Osteocyte (in vitro differentiated cells): ENCODE data around the gene YWHAH. TPM values are rescaled to one million over a fixed set of nuclear protein-coding genes. Genes with fewer than 3 reads are reported as not detected.

Source experiments
- DNase-seq: peaks from one replicate; pipeline ENCODE4 v3.0.0; 2021; ENCODE audit warnings: mixed read lengths; ENCODE audit not compliant: unreplicated experiment; ENCODE audit errors: extremely low spot score
- H3K27ac Mint-ChIP-seq: one replicate; pipeline ENCODE4 v1.8.0; 2021; ENCODE audit warnings: mild to moderate bottlenecking, mixed read lengths; ENCODE audit not compliant: unreplicated experiment
- H3K27me3 Mint-ChIP-seq: one replicate; pipeline ENCODE4 v1.8.0; 2021; ENCODE audit warnings: mixed read lengths; ENCODE audit not compliant: unreplicated experiment
- H3K36me3 Mint-ChIP-seq: one replicate; pipeline ENCODE4 v1.8.0; 2021; ENCODE audit warnings: mixed read lengths; ENCODE audit not compliant: unreplicated experiment
- H3K4me1 Mint-ChIP-seq: one replicate; pipeline ENCODE4 v1.8.0; 2021; ENCODE audit warnings: mixed read lengths; ENCODE audit not compliant: unreplicated experiment
- H3K4me3 Mint-ChIP-seq: one replicate; pipeline ENCODE4 v1.8.0; 2021; ENCODE audit warnings: mild to moderate bottlenecking, moderate library complexity, mixed read lengths; ENCODE audit not compliant: unreplicated experiment
- H3K9me3 Mint-ChIP-seq: one replicate; pipeline ENCODE4 v1.8.0; 2021; ENCODE audit warnings: mixed read lengths; ENCODE audit not compliant: unreplicated experiment
- total RNA-seq: library from RNA; stranded (reverse); gene quantifications from 2 replicates; pipeline ENCODE4 v1.2.1, GENCODE V29; 2021
- TF ChIP-seq, protein P1 (sequence below): fragments of 200-600 bp; sonication (generic); IDR thresholded peaks from 2 replicates; pipeline ENCODE4 v1.5.0; 2021; ENCODE audit warnings: antibody characterized with exemption, mild to moderate bottlenecking, moderate library complexity

Gene YWHAH
- total RNA-seq, 1 donor from 2014 or later: 150 TPM

DNA sequence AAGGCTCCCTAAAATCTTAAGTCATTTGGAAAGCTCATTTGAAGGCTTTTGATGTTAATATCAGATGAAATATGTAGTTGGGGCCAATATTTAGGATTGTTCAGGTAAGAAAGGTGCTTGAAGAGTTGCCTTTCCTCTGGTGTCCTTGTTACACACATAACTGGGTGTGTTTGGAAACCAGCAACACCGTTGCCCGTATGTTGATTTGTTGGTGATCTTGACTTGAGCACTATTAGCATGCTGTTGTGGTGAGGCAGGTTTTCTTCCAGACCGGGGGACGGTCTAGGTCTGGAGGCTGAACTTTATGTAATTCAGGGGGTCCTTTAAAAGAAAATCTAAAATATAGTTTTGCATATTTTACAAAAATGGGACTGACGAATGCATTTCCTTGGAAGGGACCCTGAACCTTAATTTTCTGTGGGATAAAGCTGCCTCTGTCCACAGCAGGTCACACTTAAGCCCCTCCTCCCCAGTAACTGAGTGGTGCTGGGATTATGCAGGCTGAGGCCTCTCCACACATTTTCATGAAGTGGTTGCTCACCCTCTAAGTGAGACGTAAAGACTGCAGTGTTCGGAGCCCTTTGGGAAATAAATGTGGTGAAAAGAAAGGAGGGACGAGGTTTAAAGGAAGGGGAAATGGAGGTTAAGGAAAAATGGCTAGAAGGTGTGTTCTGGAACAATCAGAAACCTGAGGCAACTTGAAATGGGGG is 1.8 kb downstream of the YWHAH start:
- DNase-seq: no peak
- no peaks in the 10 kb centered on the region for H3K27me3 Mint-ChIP-seq
- TF ChIP-seq, protein P1, sequence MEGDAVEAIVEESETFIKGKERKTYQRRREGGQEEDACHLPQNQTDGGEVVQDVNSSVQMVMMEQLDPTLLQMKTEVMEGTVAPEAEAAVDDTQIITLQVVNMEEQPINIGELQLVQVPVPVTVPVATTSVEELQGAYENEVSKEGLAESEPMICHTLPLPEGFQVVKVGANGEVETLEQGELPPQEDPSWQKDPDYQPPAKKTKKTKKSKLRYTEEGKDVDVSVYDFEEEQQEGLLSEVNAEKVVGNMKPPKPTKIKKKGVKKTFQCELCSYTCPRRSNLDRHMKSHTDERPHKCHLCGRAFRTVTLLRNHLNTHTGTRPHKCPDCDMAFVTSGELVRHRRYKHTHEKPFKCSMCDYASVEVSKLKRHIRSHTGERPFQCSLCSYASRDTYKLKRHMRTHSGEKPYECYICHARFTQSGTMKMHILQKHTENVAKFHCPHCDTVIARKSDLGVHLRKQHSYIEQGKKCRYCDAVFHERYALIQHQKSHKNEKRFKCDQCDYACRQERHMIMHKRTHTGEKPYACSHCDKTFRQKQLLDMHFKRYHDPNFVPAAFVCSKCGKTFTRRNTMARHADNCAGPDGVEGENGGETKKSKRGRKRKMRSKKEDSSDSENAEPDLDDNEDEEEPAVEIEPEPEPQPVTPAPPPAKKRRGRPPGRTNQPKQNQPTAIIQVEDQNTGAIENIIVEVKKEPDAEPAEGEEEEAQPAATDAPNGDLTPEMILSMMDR: no peak
- peaks cover 7% of the 10 kb centered on the region for H3K36me3 Mint-ChIP-seq
- H3K9me3 Mint-ChIP-seq: no peaks in the 10 kb centered on the region
- H3K27ac Mint-ChIP-seq: no peak overlapping the region
- no peak overlapping the region for H3K4me3 Mint-ChIP-seq
- H3K4me1 Mint-ChIP-seq: peaks cover 25% of the 10 kb centered on the region

DNA sequence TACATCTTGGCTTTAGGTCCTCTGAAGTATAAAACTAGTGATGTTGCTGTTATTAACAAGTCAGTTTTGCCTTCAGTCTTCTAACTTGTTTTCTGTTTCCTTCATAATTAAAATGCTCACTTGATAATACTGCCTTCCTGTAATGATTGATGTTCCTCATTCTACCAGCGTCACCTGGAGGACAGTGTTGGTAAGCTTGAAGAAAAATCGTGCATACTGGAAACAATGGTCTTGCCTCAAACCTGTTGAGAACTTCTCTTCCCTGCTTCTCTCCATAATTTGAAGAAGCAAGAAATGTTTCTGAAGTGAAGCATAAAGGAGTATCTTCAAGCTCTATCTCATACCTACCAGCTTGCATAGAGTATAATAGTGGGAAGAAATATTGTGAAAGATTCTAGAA is 3.0 kb downstream of the YWHAH start:
- TF ChIP-seq, protein P1: peak; percentile 50
- Mint-ChIP-seq H3K9me3 (no peaks in the 10 kb centered on the region), H3K4me1 (peaks cover 37% of the 10 kb centered on the region), H3K36me3 (peaks cover 11% of the 10 kb centered on the region), H3K27ac (peak overlapping the region; percentile 69), H3K27me3 (no peaks in the 10 kb centered on the region), H3K4me3 (peak overlapping the region; percentile 19)
- DNase-seq: no peak

DNA sequence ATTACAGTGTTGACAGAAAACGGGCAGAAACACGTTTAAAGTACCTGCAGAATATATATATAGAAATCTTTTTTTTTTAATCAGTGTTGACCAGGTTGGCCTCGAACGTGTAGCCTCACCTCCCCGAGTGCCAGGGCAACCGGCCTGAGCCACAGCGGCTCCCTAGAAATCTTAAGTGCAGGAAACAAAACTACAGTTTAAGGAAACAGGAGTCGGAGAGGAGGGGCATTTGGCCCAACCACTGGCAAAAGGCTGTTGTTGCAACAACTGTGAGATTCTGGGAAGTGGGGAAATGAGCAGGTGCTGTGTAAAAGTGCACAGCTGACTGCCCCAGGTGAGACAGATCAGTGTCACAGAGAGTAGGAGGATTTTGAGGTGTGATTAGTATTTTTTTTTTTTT is 3.7 kb downstream of the YWHAH start:
- no peak for DNase-seq
- peaks cover 11% of the 10 kb centered on the region for H3K36me3 Mint-ChIP-seq
- H3K9me3 Mint-ChIP-seq: no peaks in the 10 kb centered on the region
- no peaks in the 10 kb centered on the region for H3K27me3 Mint-ChIP-seq
- peak overlapping the region; percentile 42 for H3K27ac Mint-ChIP-seq
- no peak overlapping the region for H3K4me3 Mint-ChIP-seq
- TF ChIP-seq, protein P1: no peak
- H3K4me1 Mint-ChIP-seq: peaks cover 43% of the 10 kb centered on the region

DNA sequence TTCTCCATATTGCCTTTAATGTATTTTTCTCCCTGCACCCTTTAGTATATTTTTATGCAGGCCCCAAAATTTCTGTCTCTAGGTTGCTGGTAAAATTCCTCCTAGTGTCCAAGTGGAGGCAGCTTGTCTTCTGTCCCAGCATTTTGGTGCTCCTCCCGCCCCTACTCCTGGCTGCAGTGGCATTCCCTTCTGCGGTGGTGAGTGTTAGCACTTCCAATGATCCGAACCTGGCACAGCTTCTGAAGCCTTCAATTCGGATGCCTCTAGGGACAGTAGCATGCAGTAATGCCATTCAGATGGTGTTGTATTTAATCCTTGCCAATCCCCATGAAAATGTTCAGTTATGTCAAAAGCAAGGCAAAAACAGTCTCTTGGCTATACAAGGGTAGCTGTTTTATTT is 5.9 kb downstream of the YWHAH start:
- peaks cover 11% of the 10 kb centered on the region for H3K36me3 Mint-ChIP-seq
- no peak for DNase-seq
- no peaks in the 10 kb centered on the region for H3K27me3 Mint-ChIP-seq
- H3K4me3 Mint-ChIP-seq: no peak overlapping the region
- TF ChIP-seq, protein P1: no peak
- H3K27ac Mint-ChIP-seq: peak overlapping the region; percentile 65
- H3K4me1 Mint-ChIP-seq: peaks cover 59% of the 10 kb centered on the region
- no peaks in the 10 kb centered on the region for H3K9me3 Mint-ChIP-seq

DNA sequence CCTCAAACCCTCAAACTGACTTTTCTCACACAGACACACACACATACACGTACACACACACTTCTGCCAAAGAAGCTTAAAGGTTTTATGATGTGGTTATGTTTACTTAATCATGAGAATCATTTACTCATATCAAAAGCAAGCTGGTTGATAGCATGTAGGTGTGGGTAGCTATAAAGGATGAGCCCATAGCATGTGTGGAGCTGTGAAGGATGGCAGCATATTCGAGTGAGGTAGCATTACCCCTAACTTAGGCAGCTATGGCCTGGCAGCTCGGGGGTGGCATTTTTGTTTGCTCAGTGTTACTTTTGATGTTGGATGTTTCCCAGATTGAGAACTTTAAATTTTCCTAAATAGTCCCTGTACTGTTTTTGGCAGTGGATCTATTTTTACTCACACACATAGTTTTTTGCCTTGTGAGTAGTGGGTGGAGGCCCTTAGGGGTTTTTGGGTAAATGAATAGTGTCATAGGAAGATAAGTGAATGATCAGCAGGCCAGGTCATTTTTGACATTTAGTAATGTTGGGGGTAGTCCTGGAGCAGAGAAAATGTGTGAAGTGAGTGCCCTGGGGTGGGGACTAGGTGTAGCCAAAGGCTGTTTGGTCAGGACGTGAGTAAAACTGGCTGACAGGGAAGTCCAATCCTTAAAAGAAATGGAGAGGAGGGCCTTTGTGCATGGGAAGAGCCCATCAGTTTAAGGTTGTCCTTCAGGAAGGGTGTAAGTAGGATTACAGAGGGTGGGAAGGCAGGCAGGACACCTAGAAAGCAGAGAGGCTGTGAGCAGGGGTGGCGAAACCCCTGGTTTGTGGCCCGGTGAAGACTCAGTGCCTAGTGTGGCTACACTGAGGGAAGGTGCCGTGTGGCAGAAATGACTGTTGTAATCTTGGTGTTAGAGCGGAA is 7.1 kb downstream of the YWHAH start:
- H3K4me1 Mint-ChIP-seq: peaks cover 59% of the 10 kb centered on the region
- TF ChIP-seq, protein P1: no peak
- no peak for DNase-seq
- peak overlapping the region; percentile 88 for H3K27ac Mint-ChIP-seq
- H3K36me3 Mint-ChIP-seq: peaks cover 21% of the 10 kb centered on the region
- no peaks in the 10 kb centered on the region for H3K9me3 Mint-ChIP-seq
- no peaks in the 10 kb centered on the region for H3K27me3 Mint-ChIP-seq
- peak overlapping the region; percentile 5 for H3K4me3 Mint-ChIP-seq
